ENCODE measurements around the gene LTF. TPM values are rescaled to one million over a fixed set of nuclear protein-coding genes. Genes with fewer than 3 reads are reported as not detected.

Gene LTF
- total and polyA plus RNA-seq, 4 donors, result 0.47 to 62.3 (median 0.96) TPM

DNA sequence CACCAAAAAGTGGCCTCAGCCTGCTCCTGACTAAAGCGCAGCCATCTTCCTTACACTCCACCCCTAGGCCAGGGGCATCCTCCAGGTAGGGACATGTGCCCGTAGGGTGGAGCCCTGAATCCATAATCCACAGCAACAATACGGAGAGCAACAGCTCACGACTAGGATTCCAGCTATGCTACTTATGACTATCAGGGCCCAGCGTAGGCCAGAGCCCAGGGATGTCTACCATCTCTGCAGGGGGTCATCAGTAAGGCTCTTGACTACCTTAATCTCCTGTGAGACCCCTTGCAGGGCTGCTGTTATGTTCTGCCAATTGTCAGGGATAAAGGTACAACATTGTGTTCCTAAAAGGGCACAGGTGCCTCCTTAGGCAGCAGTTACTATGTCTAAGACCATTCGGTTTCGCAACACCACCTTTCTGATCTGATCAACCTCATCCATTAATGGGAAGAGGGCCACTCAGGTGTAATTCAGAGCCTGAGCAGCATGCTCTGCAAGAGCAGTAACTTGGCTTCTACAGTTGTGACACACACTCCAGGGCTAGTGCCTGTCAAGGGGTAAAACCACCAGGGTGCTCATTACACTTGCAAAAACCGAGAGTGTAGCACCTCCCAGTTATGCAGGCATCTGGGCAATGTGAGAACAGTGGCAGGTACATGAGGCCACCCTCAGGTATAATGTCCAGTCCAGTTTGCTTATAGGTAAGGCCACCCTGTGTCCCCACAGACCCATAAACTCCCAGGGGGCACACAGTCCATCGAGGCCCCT lies 46.7 kb downstream of the LTF start:
- Histone ChIP-seq H3K27ac (ENCODE audit: low read depth, low read length) (no peak overlapping the region), H3K4me3 (ENCODE audit: low read depth, low read length) (no peak overlapping the region), H3K27me3 (ENCODE audit: control insufficient read depth, insufficient read depth, low read length) (no peaks in the 10 kb centered on the region), H3K36me3 (ENCODE audit: control insufficient read depth, insufficient read depth, low read length) (no peaks in the 10 kb centered on the region), H3K4me1 (ENCODE audit: control insufficient read depth, insufficient read depth, low read length) (no peaks in the 10 kb centered on the region), H3K9me3 (ENCODE audit: control insufficient read depth, insufficient read depth, low read length) (no peaks in the 10 kb centered on the region)
- DNase-seq (ENCODE audit: low read depth in 4 of 6, low spot score in 6 of 6), result no peak
- 87% methylated on average over 8 of the region's 9 CpGs for WGBS (ENCODE audit: insufficient coverage)

GRCh38 chr3:46416811-46417510 lies 47.7 kb downstream of the LTF start:
- H3K36me3 ChIP-seq (ENCODE audit: control insufficient read depth, insufficient read depth, low read length), result no peaks in the 10 kb centered on the region
- no peak overlapping the region for H3K4me3 ChIP-seq (ENCODE audit: low read depth, low read length)
- no peaks in the 10 kb centered on the region for H3K27me3 ChIP-seq (ENCODE audit: control insufficient read depth, insufficient read depth, low read length)
- WGBS (ENCODE audit: insufficient coverage), result 88% methylated on average over 3 of the region's 7 CpGs
- DNase-seq (ENCODE audit: low read depth in 4 of 6, low spot score in 6 of 6), result no peak
- no peaks in the 10 kb centered on the region for H3K9me3 ChIP-seq (ENCODE audit: control insufficient read depth, insufficient read depth, low read length)
- H3K4me1 ChIP-seq (ENCODE audit: control insufficient read depth, insufficient read depth, low read length), result no peaks in the 10 kb centered on the region
- H3K27ac ChIP-seq (ENCODE audit: low read depth, low read length), result no peak overlapping the region

DNA sequence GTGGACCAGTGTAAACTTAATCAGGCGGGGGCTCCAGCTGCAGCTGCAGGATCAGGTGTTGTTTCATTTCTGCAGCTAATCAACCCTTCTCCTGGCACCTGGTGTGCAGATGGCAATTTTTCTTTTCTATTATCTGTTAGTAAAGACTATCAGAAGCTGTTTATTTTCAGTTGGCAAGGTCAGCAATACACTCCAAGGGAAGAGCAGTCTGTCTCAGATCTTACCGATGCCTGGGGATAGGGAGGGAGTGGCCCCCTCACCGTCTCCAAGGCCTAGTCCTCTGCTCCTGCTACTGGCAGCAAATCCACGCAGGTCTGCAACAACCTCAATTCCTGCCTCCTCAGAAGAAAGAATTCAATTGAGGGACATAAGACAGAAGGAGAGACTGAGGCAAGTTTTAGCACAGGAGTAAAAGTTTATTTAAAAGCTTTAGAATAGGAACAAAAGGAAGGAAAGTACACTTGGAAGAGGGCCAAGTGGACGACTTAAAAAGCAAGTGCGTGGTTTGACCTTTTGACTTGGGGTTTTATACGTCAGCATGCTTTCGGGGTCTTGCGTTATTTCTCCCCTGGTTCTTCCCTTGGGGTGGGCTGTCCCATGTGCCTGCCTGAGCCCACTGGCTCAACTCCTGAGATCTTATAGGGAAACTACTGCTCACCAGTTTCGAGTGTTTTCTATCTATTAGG lies 48.4 kb downstream of the LTF start:
- H3K9me3 ChIP-seq (ENCODE audit: control insufficient read depth, insufficient read depth, low read length), result no peaks in the 10 kb centered on the region
- no peak overlapping the region for H3K4me3 ChIP-seq (ENCODE audit: low read depth, low read length)
- no peak overlapping the region for H3K27ac ChIP-seq (ENCODE audit: low read depth, low read length)
- H3K27me3 ChIP-seq (ENCODE audit: control insufficient read depth, insufficient read depth, low read length), result no peaks in the 10 kb centered on the region
- WGBS (ENCODE audit: insufficient coverage), result 34% methylated on average over 5 of the region's 10 CpGs
- no peaks in the 10 kb centered on the region for H3K4me1 ChIP-seq (ENCODE audit: control insufficient read depth, insufficient read depth, low read length)
- H3K36me3 ChIP-seq (ENCODE audit: control insufficient read depth, insufficient read depth, low read length), result no peaks in the 10 kb centered on the region
- peak in 1 of 6 donors; percentile 56 for DNase-seq (ENCODE audit: low read depth in 4 of 6, low spot score in 6 of 6)

DNA sequence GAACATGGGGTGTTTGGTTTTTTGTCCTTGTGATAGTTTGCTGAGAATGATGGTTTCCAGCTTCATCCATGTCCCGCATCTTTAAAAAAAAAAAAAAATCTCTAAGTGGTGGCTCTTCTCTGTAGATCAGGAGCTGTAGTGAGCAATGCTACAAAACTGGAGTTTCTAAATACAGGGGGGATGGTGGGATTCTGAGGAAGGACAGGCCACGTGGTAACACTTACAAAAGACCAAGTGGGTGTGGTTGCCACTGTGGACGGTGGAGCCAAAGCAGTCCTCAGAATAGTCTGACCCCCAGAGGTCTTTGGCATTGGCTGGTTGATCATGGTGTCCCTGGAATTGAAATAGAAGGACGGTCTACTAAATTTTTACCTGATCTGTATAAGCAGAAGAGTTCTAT lies 50.0 kb downstream of the LTF start:
- WGBS (ENCODE audit: insufficient coverage), result 63% methylated on average over 1 of the region's 4 CpGs
- no peaks in the 10 kb centered on the region for H3K27me3 ChIP-seq (ENCODE audit: control insufficient read depth, insufficient read depth, low read length)
- DNase-seq (ENCODE audit: low read depth in 4 of 6, low spot score in 6 of 6), result no peak
- no peaks in the 10 kb centered on the region for H3K4me1 ChIP-seq (ENCODE audit: control insufficient read depth, insufficient read depth, low read length)
- H3K9me3 ChIP-seq (ENCODE audit: control insufficient read depth, insufficient read depth, low read length), result no peaks in the 10 kb centered on the region
- no peaks in the 10 kb centered on the region for H3K36me3 ChIP-seq (ENCODE audit: control insufficient read depth, insufficient read depth, low read length)
- no peak overlapping the region for H3K27ac ChIP-seq (ENCODE audit: low read depth, low read length)
- no peak overlapping the region for H3K4me3 ChIP-seq (ENCODE audit: low read depth, low read length)

GRCh38 chr3:46413951-46414350 lies 50.8 kb downstream of the LTF start:
- no peak overlapping the region for H3K4me3 ChIP-seq (ENCODE audit: low read depth, low read length)
- no peaks in the 10 kb centered on the region for H3K36me3 ChIP-seq (ENCODE audit: control insufficient read depth, insufficient read depth, low read length)
- whole genome bisulfite sequencing (ENCODE audit: insufficient coverage), result 81% methylated on average over 3 of the region's 5 CpGs
- H3K27ac ChIP-seq (ENCODE audit: low read depth, low read length), result no peak overlapping the region
- DNase-seq (ENCODE audit: low read depth in 4 of 6, low spot score in 6 of 6), result no peak
- H3K4me1 ChIP-seq (ENCODE audit: control insufficient read depth, insufficient read depth, low read length), result no peaks in the 10 kb centered on the region
- H3K27me3 ChIP-seq (ENCODE audit: control insufficient read depth, insufficient read depth, low read length), result no peaks in the 10 kb centered on the region
- no peaks in the 10 kb centered on the region for H3K9me3 ChIP-seq (ENCODE audit: control insufficient read depth, insufficient read depth, low read length)

DNA sequence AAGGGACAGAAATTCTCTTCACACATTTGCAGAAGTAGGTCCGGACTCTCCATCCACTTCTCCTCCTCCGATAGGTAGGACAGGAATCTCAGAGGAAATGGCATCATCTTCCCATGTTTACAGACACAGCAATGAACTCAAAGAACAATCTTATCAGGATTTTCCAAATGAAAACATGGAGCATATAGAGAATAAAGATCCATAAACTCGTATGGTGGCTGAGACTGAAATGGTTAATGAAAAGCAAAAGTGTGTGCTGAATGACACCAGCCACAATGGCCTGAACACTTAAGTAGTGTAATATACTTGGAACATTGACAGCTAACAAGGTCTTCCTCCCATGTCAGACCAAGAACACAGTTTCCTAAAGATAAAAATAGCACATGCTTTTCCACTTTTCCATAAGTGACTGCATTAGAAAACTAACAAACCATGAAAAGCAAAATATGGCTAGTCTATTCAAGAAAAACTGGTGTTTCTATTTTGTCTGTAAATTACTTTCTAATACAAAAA lies 51.9 kb downstream of the LTF start:
- no CpG with 5 or more reads among the region's 3 CpGs for WGBS (ENCODE audit: insufficient coverage)
- Histone ChIP-seq H3K4me1 (ENCODE audit: control insufficient read depth, insufficient read depth, low read length) (peaks cover 3% of the 10 kb centered on the region), H3K9me3 (ENCODE audit: control insufficient read depth, insufficient read depth, low read length) (no peaks in the 10 kb centered on the region), H3K27me3 (ENCODE audit: control insufficient read depth, insufficient read depth, low read length) (no peaks in the 10 kb centered on the region), H3K27ac (ENCODE audit: low read depth, low read length) (no peak overlapping the region), H3K4me3 (ENCODE audit: low read depth, low read length) (no peak overlapping the region), H3K36me3 (ENCODE audit: control insufficient read depth, insufficient read depth, low read length) (no peaks in the 10 kb centered on the region)
- DNase-seq (ENCODE audit: low read depth in 4 of 6, low spot score in 6 of 6), result no peak

GRCh38 chr3:46411271-46411670 lies 53.4 kb downstream of the LTF start:
- no CpG with 5 or more reads among the region's 2 CpGs for WGBS (ENCODE audit: insufficient coverage)
- no peak overlapping the region for H3K27ac ChIP-seq (ENCODE audit: low read depth, low read length)

GRCh38 chr3:46410669-46411068 lies 54.0 kb downstream of the LTF start:
- H3K9me3 ChIP-seq (ENCODE audit: control insufficient read depth, insufficient read depth, low read length), result no peaks in the 10 kb centered on the region
- no peaks in the 10 kb centered on the region for H3K27me3 ChIP-seq (ENCODE audit: control insufficient read depth, insufficient read depth, low read length)
- no peaks in the 10 kb centered on the region for H3K36me3 ChIP-seq (ENCODE audit: control insufficient read depth, insufficient read depth, low read length)
- no peak overlapping the region for H3K4me3 ChIP-seq (ENCODE audit: low read depth, low read length)
- H3K27ac ChIP-seq (ENCODE audit: low read depth, low read length), result no peak overlapping the region
- peaks cover 8% of the 10 kb centered on the region for H3K4me1 ChIP-seq (ENCODE audit: control insufficient read depth, insufficient read depth, low read length)
- WGBS (ENCODE audit: insufficient coverage), result no CpG with 5 or more reads among the region's 2 CpGs
- no peak for DNase-seq (ENCODE audit: low read depth in 4 of 6, low spot score in 6 of 6)

More at GRCh38 chr3:46411271-46411670, 53.4 kb downstream of the LTF start:
- Histone ChIP-seq H3K4me1 (ENCODE audit: control insufficient read depth, insufficient read depth, low read length) (peaks cover 8% of the 10 kb centered on the region), H3K4me3 (ENCODE audit: low read depth, low read length) (no peak overlapping the region), H3K9me3 (ENCODE audit: control insufficient read depth, insufficient read depth, low read length) (no peaks in the 10 kb centered on the region), H3K36me3 (ENCODE audit: control insufficient read depth, insufficient read depth, low read length) (no peaks in the 10 kb centered on the region), H3K27me3 (ENCODE audit: control insufficient read depth, insufficient read depth, low read length) (no peaks in the 10 kb centered on the region)
- no peak for DNase-seq (ENCODE audit: low read depth in 4 of 6, low spot score in 6 of 6)

- WGBS (ENCODE audit: insufficient coverage), result 68% methylated on average over 7 of the region's 9 CpGs
- no peaks in the 10 kb centered on the region for H3K27me3 ChIP-seq (ENCODE audit: control insufficient read depth, insufficient read depth, low read length)
- no peaks in the 10 kb centered on the region for H3K36me3 ChIP-seq (ENCODE audit: control insufficient read depth, insufficient read depth, low read length)
- DNase-seq (ENCODE audit: low read depth in 4 of 6, low spot score in 6 of 6), result peak in 2 of 6 donors; percentile 15 to 27
- no peaks in the 10 kb centered on the region for H3K9me3 ChIP-seq (ENCODE audit: control insufficient read depth, insufficient read depth, low read length)
- no peak overlapping the region for H3K4me3 ChIP-seq (ENCODE audit: low read depth, low read length)
- H3K27ac ChIP-seq (ENCODE audit: low read depth, low read length), result no peak overlapping the region
- peaks cover 8% of the 10 kb centered on the region for H3K4me1 ChIP-seq (ENCODE audit: control insufficient read depth, insufficient read depth, low read length)
Measured at GRCh38 chr3:46409739-46410489, 54.8 kb downstream of the LTF start.
